GM21447 (cell line): ENCODE data around the gene RIOK3.
"Not testable (repeated sequence)": the region's sequence is repeated elsewhere in the genome, so short reads cannot be mapped to it uniquely, and the experiment has no call there.

Source experiments
- ATAC-seq: cut with Tn5 transposase; IDR thresholded peaks from one replicate; pipeline ENCODE4 v1.9.1; 2021; ENCODE audit not compliant: unreplicated experiment

Gene RIOK3

GRCh38 chr18:23451011-23451410 lies 2.1 kb upstream of the RIOK3 start:
- no peak for ATAC-seq

DNA sequence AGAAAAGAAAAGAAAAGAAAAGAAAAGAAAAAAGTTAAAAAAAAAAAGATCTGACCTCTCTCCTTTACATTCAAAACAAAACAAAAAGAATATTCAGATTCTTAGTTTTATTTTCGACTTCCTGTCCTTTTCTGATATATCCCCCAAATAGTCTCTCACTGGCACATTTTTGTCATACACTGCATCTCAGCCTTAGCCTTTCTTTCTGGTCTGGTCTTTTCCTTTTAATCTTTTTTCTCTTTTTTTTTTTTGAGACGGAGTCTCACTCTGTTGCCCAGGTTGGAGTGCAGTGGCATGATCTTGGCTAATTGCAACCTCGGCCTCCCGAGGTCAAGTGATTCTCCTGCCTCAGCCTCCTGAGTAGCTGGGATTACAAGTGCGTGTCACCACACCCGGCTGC lies 1.6 kb upstream of the RIOK3 start:
- ATAC-seq, result peak; percentile 19

DNA sequence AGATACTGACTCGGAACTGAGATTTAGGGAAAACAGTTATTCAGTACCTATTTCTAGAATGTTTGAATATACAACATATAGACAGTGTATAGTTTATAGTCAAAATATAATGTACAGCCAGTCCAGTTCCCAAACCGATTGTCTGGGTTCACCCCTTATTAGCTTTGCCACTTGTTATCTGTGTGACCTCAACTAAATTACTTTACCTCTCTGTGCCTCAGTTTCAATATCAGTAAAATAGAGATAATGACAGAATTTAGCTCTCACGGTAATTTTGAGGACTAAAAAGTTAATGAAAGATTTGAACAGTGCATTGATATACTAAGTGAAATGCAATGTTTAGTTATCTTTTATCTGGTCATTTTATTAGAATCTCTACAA lies 750 bp upstream of the RIOK3 start:
- no peak for ATAC-seq

GRCh38 chr18:23453680-23454058 lies 582 bp downstream of the RIOK3 start:
- peak; percentile 2 for ATAC-seq

GRCh38 chr18:23456835-23457234 lies 3.7 kb downstream of the RIOK3 start:
- ATAC-seq, result no peak

DNA sequence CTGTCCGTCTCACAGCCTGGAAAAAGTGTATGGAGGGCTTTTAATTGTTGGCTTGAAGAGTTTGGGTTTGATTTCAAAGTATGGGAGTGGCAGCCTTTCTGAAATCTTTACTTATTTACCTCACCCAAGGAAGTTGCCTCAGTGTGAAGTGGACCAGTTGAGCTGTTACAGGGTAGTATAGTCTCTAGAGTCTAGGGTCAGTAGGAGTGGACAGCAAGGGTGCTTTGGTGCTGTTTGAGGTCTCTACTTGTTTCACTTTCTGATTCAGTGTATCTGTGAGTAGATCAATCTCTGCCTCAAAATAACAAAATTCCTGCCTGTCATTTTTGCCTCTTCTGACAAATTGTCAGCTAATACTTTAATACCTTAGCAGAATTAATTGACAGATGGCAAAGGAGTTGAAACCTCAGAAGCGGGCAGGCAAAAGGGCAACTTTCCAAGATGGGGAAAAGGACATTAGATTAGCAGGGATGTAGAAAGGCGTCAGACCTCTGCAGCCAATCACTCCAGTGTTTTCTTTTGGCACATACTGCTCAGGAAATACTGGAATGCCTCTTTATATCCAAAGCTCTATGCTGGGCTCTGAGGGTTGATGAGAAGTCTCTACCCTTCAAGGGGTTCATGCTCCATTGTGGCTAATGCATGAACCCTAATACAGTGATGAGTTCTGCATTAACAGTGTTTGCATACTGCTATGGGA lies 5.9 kb downstream of the RIOK3 start:
- ATAC-seq, result no peak

- no peak for ATAC-seq
Observed at GRCh38 chr18:23459530-23459921, 6.4 kb downstream of the RIOK3 start.

DNA sequence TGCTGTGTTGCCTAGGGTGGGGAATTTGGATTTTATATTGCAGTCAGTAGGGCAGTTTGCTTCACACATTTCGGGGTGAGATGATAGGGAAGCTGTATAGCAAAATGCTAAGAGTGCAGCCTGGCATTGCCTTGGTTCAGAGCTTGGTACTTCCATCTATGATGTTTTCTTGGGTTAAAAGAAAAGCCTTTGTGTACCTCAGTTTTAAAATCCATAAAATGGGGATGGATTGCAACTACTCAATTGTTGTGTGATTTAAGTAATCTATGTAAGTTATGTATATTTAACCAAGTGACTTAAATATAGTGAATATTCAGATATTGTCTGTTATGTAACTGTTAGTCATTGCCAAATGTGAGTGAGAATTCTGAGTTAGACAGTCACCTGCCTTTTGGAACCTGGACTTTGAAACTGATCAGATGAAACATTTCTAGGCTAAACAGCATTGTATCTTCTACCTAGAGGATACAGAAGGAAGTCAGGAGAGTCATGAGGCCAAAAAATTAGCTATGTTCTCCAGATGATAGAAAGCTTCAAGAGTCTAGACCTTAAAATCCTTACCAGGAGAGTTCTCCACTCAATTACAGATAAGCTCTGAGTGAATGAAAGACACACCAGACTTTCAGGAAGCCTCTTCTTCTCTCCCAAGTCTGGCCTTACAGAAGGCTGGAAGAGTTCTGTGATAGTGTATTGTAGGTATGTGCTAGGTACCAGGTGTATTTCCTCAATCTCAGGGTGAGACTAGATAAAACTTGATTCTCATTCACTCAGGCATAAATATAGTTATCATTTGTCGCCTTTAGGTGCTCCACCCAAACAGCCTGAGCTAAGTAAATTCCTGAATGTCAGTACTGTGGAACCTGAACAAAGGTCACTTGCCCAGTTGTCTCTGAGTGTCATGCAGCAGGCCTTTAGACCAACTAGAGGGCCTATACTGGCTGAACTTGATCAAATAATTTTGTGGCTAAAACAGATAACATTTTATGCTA lies 7.5 kb downstream of the RIOK3 start:
- no peak for ATAC-seq

- no peak for ATAC-seq
Observed at GRCh38 chr18:23462876-23463275, 9.8 kb downstream of the RIOK3 start.

DNA sequence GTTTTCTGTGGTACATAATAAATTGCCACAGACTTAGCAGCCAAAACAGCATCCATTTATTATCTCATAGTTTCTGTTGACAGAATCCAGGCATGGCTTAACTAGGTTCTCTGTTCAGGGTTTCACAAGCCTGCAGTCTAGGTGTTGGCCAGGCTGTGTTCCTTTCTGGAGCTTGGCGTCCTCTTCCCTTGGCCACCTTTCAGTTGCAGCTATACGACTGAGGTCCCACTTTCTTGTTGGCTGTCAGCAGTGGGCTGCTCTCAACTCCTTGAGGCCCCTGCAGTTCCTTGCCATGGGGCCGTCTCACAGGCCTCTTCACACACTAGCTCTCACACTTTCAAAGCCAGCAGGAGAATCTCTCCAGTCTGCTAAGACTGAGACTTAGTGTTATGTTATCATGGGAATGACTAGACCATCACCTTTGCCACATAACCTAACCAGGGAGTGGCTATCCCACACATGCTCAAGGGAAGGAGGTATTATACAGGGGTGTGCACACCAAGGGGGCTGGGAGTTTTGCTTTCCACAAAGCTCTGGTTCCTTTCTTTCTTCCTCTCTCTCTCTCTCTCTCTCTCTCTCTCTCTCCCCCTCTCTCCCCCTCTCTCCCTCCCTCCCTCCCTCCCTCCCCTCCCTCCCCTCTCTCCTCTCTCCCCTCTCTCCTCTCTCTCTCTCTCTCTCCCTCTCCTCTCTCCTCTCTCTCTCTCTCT lies 15.8 kb downstream of the RIOK3 start:
- ATAC-seq, result no peak

DNA sequence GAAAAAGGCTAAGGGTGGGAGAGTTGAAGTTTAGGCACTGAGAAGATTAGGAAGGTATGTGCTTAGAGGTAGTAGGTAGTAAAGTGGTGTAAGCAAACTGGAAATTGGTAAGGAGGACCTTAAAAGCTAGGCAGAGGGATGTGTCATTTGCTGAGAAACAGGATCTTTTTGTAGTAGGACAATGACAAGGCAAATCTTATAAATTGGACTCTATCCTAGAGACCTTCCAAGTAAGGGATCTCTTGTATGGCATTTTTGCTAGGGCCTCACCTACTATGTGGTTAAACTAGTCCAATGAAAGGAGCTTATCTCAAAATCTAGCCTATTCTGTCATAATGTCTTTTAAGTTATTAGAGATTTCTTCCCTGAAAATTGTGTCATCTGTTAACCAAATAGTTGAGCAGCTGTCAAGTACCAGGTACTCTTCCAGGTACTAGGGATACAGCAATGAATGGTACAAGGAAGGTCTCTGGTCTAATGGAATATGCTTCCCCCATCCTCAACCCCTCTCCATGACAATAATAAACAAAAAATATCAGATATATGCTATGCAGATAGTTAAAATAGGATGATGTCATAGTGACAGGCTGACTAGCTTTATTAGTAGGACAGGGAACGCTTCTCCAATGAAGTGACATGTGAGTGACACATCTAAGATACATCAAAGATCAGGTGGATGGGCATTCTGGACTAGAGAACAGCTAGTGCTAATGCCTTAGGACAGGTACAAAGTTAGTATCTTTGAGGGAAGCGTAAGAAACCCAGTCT lies 17.7 kb downstream of the RIOK3 start:
- ATAC-seq, result no peak

- no peak for ATAC-seq
Observed at GRCh38 chr18:23471486-23471885, 18.4 kb downstream of the RIOK3 start.

- no peak for ATAC-seq
Observed at GRCh38 chr18:23479829-23480505, 26.9 kb downstream of the RIOK3 start.

DNA sequence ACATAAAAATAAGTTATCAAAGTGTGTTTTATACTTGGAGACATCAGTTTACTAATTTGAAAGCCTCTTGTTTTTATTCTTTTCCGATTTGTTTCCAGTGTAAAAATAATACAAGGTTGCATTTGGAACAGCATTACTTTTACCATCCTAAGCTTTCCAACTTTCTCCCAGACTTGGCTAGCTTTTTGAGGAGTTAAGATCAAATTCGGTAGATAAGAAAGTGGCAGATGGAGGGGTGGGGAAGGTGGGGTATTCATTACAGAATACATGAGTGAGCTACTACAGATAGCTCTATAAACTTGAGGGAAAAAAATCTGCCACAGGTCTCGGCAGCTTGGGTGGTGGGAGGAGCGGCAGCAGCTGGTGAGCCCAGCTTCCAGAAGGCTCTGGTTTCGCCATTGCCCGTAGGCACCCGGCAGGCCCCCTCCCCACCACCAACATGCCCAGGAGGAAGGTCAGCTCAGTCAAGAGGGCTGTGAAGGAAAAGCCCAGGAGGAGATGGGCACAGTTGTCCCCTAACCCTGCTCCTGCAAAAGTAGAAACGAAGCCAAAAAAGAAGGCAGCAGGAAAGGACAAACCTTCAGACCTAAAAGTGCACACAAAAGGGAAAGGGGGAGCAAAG lies 31.6 kb downstream of the RIOK3 start:
- no peak for ATAC-seq

DNA sequence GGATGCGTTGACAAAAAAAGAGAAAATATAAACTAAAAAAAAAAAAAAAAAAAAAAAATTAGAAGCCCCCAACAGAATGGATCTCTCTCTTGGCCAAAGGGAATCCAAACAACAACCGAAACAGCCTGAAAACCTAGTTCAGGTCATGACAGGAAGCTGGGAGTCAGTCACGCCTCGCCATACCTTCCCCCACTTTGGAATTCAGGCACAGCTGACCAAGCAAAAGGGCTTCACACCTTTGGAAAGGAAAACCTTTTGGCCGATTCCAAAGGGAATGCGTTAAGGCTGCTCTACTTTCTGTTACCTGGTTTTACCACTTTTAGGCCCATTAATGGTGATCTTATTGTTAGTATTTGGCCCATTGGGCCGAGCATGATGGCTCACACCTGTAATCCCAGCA lies 32.3 kb downstream of the RIOK3 start:
- ATAC-seq, result no peak

DNA sequence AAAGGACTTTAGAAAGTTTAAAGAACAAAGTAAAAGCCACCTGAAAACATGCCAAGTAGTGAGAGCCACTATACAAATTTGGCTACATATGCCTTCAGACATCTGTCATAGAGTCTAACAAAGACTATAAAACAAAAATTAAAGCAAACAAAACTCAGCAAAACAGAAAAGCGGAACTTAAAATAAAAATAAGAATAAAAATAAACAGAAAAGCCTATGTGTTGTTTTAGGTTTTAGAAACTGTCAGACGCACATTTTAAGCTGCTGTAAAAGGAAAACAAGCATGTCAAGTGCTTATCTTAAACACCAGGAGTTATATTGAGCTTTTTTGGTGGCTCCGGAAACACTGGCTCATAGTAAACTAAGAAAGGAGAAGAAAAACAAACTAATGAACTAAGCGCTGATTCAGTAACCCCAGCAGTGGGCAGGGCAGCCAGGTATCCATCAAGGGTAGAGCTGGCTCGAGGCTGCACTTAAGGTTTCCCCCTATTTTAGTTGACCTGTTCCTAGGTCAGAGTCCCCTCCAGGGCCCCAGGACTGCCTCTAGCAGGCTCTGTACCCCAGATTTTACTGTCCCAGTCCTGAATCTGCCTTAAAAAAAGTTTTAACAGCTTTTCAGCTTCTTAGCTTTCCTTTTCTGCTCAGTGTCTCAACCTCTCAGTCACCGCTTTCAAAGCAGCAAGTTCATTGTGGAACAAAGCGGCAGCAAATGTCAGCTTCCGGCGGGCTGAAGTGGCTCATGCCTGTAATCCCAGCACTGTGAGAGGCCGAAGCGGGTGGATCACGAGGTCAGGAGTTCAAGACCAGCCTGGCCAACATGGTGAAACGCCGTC lies 34.9 kb downstream of the RIOK3 start:
- peak; percentile 88 for ATAC-seq

DNA sequence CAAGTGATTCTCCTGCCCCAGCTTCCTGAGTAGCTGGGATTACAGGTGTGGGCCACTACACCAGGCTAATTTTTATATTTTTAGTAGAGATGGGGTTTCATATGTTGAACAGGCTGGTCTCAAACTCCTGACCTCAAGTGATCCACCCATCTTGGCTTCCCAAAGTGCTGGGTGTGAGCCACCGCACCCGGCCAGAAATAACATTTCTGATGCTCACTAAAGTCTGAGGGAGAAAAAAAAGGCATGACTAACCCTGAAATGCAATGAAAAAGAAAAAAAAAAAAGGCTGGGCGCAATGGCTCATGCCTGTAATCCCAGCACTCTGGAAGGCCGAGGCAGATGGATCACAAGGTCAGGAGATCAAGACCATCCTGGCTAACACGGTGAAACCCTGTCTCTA lies 36.5 kb downstream of the RIOK3 start:
- not testable (repeated sequence) for ATAC-seq

DNA sequence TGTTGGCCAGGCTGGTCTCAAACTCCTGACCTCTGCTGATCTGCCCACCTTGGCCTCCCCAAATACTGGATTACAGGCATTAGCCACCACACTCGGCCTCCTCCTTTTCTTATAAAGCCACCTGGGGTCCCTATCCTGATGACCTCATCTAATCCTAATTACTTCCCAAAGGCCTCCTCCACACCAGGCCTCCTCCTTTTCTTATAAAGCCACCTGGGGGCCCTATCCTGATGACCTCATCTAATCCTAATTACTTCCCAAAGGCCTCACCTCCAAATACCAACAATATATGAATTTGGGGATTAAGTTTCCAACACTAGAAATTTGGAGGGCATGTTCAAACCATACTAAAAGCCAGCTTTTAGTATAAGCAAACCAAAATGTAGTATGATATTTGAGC lies 40.6 kb downstream of the RIOK3 start:
- ATAC-seq, result no peak

- no peak for ATAC-seq
Observed at GRCh38 chr18:23494992-23495391, 41.9 kb downstream of the RIOK3 start.
